Gastroesophageal sphincter (tissue), 4 donors: ENCODE measurements around the gene ILF3. TPM values are rescaled to one million over a fixed set of nuclear protein-coding genes. Genes with fewer than 3 reads are reported as not detected.

ENCODE experiments used
- ATAC-seq: fragments of 150-250 bp; one replicate; pipeline ENCODE4 v1.9.1; 2016; ENCODE audit warnings: mild to moderate bottlenecking, moderate library complexity
- H3K27ac ChIP-seq, 4 donors: fragments of 200-600 bp; sonication (generic) in 3 of 4; 1 replicate in 3 of 4; 2 replicates in 1 of 4; pipeline ENCODE4 v1.5.1; 2016 to 2019
- H3K27me3 ChIP-seq: fragments of 200-600 bp; sonication (generic); one replicate; pipeline ENCODE4 v1.5.1; 2019
- H3K36me3 ChIP-seq, 2 donors: fragments of 200-600 bp; sonication (generic); one replicate each; pipeline ENCODE4 v1.5.1; 2019; ENCODE audit warnings: control low read depth in 1 of 2
- H3K4me1 ChIP-seq, 3 donors: fragments of 200-600 bp; sonication (generic); 1 replicate in 2 of 3; 2 replicates in 1 of 3; pipeline ENCODE4 v1.5.1; 2016 to 2019; ENCODE audit warnings: control low read depth in 2 of 3
- H3K4me3 ChIP-seq, 2 donors: fragments of 200-600 bp; sonication (generic); one replicate each; pipeline ENCODE4 v1.5.1; 2019; ENCODE audit warnings: mild to moderate bottlenecking in 1 of 2, moderate library complexity in 1 of 2
- H3K9me3 ChIP-seq, 3 donors: fragments of 200-600 bp; sonication (generic); one replicate each; pipeline ENCODE4 v1.5.1; 2017 to 2019; ENCODE audit warnings: control low read depth in 2 of 3
- EP300 ChIP-seq: sonication (generic); formaldehyde crosslinking; IDR thresholded peaks from one replicate; pipeline ENCODE4 v1.6.1; 2017; ENCODE audit warnings: antibody characterized with exemption, mild to moderate bottlenecking
- POLR2A ChIP-seq, 2 donors: fragments of 450-650 bp; IDR thresholded peaks; one replicate each; pipeline ENCODE4 v1.6.1; 2017; ENCODE audit warnings: antibody characterized with exemption in 2 of 2, mild to moderate bottlenecking in 2 of 2, moderate library complexity in 1 of 2
- POLR2AphosphoS5 ChIP-seq: sonication (generic); formaldehyde crosslinking; IDR thresholded peaks from one replicate; pipeline ENCODE4 v1.6.1; 2017; ENCODE audit warnings: antibody characterized with exemption
- WGBS, 2 donors: methylation state at CpG; one replicate each; pipeline ENCODE4 v1.1.5; 2018; ENCODE audit warnings: low coverage in 1 of 2; 5-methylcytosine and 5-hydroxymethylcytosine counted together
- total RNA-seq, 4 donors: library from RNA; depleted of rRNA; stranded (reverse); fragments of >200 nt; gene quantifications; one replicate each; pipeline ENCODE4 v1.1.0, GENCODE V29; 2016
- TF ChIP-seq, protein P1 (sequence below), 4 experiments: fragments of 200-600 bp in 2 of 4; fragments of 450-650 bp in 2 of 4; sonication (generic) in 1 of 4; IDR thresholded peaks; one replicate each; pipeline ENCODE4 v1.5.1; 2017 to 2019; ENCODE audit warnings: antibody characterized with exemption in 4 of 4, mild to moderate bottlenecking in 2 of 4, moderate library complexity in 2 of 4

ILF3 gene
- total RNA-seq, 4 donors from 2014 or later: 67.2 to 128 (median 120) TPM

DNA sequence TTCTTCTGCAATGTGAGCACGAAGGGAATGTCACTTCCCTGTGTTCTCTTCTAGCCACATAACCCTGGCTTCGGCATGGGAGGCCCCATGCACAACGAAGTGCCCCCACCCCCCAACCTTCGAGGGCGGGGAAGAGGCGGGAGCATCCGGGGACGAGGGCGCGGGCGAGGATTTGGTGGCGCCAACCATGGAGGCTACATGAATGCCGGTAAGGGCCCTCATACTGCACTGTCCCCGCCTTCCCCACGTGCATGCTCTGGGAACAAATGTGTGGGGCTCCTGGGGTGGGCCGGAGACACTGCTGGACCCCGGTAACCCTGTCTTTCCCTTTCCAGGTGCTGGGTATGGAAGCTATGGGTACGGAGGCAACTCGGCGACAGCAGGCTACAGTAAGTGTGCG lies 29.4 kb downstream of the ILF3 start:
- WGBS, 2 donors: 87 to 93% methylated on average over 3 to 6 of the region's 21 CpGs
- H3K36me3 ChIP-seq: peaks cover 0 to 100% of the 10 kb centered on the region in 2 donors
- no peaks in the 10 kb centered on the region for H3K4me1 ChIP-seq
- no peaks in the 10 kb centered on the region for H3K27me3 ChIP-seq
- no peak overlapping the region for H3K27ac ChIP-seq
- no peaks in the 10 kb centered on the region for H3K9me3 ChIP-seq
- no peak overlapping the region for H3K4me3 ChIP-seq
- no peak for ATAC-seq
- TF ChIP-seq, protein P1, sequence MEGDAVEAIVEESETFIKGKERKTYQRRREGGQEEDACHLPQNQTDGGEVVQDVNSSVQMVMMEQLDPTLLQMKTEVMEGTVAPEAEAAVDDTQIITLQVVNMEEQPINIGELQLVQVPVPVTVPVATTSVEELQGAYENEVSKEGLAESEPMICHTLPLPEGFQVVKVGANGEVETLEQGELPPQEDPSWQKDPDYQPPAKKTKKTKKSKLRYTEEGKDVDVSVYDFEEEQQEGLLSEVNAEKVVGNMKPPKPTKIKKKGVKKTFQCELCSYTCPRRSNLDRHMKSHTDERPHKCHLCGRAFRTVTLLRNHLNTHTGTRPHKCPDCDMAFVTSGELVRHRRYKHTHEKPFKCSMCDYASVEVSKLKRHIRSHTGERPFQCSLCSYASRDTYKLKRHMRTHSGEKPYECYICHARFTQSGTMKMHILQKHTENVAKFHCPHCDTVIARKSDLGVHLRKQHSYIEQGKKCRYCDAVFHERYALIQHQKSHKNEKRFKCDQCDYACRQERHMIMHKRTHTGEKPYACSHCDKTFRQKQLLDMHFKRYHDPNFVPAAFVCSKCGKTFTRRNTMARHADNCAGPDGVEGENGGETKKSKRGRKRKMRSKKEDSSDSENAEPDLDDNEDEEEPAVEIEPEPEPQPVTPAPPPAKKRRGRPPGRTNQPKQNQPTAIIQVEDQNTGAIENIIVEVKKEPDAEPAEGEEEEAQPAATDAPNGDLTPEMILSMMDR (IDR thresholded peaks at IDR 0.05): no peak
- TF ChIP-seq EP300: no peak

DNA sequence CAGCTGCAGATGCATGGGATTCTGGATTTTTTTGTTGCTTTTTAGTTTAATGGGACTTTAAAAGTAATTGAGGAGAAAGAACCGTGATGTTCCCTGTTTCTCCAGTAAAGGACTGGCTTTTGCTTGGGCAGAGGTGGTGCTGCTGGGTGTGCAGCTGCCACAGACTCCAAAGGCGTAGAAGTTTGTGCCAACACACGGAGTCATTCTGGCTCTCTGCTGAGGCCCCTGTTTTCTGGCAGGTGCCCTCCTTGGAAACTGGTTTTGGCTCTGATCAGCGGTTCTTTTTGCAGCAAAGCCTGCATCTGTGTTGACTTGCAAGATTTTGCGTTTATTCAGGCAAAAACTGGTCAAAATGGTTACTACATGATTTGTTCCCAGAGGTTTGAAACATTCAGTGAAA lies 31.1 kb downstream of the ILF3 start:
- no peaks in the 10 kb centered on the region for H3K27me3 ChIP-seq
- H3K4me1 ChIP-seq: no peaks in the 10 kb centered on the region
- WGBS, 2 donors: 53 to 73% methylated on average over 5 of the region's 5 CpGs
- no peaks in the 10 kb centered on the region for H3K9me3 ChIP-seq
- peaks cover 0 to 100% of the 10 kb centered on the region in 2 donors for H3K36me3 ChIP-seq
- ATAC-seq: no peak
- no peak overlapping the region for H3K4me3 ChIP-seq
- H3K27ac ChIP-seq: no peak overlapping the region
- TF ChIP-seq EP300 (no peak), POLR2AphosphoS5 (no peak), POLR2A (IDR thresholded peaks at IDR 0.05) (no peak)
- TF ChIP-seq, protein P1 (IDR thresholded peaks at IDR 0.05): no peak

DNA sequence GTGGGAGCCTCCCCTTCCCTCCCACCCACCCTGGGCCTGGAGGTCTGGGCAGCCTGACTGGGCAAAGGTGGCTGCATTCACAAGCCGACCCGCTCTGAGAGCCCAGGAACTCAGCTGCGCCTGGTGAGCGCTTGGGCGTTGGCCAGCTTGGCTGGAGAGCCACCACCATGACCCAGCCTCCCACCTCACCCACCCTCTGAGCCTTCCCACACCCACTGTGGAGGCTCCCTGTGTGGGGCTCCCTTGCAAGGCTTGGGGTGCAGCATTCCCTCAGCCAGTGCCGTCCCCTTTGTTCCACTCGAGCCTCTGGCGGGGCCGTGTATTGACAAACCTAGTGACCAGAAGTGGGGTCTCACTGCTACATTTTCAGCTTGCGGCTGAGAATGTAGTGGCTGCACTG lies 32.0 kb downstream of the ILF3 start:
- no peak overlapping the region for H3K4me3 ChIP-seq
- no peaks in the 10 kb centered on the region for H3K4me1 ChIP-seq
- H3K27me3 ChIP-seq: no peaks in the 10 kb centered on the region
- peaks cover 0 to 100% of the 10 kb centered on the region in 2 donors for H3K36me3 ChIP-seq
- no peaks in the 10 kb centered on the region for H3K9me3 ChIP-seq
- no CpG with 5 or more reads among the region's 10 CpGs for WGBS, 2 donors
- no peak overlapping the region for H3K27ac ChIP-seq
- TF ChIP-seq POLR2AphosphoS5 (no peak), POLR2A (IDR thresholded peaks at IDR 0.05) (no peak), EP300 (no peak)
- TF ChIP-seq, protein P1 (IDR thresholded peaks at IDR 0.05): no peak
- ATAC-seq: no peak

DNA sequence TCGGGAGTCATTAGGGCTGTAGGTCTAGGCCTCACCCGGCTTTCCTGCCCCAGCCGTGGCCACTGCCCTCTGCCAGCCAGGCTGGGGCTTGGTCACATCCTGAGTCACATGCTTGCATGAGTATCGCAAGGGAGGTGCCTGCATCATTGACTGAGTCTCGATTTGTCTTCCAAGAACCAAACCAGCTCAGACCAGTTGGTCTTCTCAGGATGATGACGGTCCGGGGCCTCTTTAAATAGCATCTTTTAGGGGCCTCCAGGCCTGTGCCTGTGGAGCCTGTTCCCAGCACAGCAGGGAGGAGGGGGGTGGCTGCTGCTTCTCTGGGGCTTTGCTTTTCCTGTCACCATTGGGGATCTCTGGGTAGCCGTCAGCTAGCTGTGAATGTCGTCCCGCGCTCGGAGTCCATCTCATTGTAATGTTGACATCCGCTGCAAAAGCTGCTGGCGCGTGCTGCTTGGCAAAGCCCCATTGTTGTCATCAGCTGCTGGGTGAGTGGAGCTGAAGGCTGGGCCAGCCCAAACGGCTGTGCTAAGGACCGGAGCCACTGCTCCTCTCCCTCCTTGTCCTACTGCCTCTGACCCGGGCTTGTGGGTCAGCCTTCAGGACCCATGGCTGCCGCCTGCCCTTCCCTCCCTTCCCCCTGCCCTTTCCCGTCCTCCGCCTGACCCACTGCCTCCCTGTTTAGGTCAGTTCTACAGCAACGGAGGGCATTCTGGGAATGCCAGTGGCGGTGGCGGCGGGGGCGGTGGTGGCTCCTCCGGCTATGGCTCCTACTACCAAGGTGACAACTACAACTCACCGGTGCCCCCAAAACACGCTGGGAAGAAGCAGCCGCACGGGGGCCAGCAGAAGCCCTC lies 32.7 kb downstream of the ILF3 start:
- TF ChIP-seq, protein P1 (IDR thresholded peaks at IDR 0.05): no peak
- TF ChIP-seq EP300: no peak
- TF ChIP-seq POLR2AphosphoS5: no peak
- no peak for TF ChIP-seq POLR2A (IDR thresholded peaks at IDR 0.05)
- no peak for ATAC-seq
- Histone ChIP-seq H3K27ac (no peak overlapping the region), H3K4me3 (no peak overlapping the region), H3K4me1 (no peaks in the 10 kb centered on the region), H3K9me3 (no peaks in the 10 kb centered on the region), H3K36me3 (peaks cover 0 to 100% of the 10 kb centered on the region in 2 donors), H3K27me3 (no peaks in the 10 kb centered on the region)
- WGBS, 2 donors: 59 to 78% methylated on average over 6 of the region's 31 CpGs
